Measurements from ENCODE around the gene PPP1R13B.

The PPP1R13B gene

GRCh38 chr14:103686831-103687485 is 160.4 kb downstream of the PPP1R13B start:
- Histone ChIP-seq H3K36me3 (replicated peaks; ENCODE audit: low read depth, low read length) (peaks cover 47% of the 10 kb centered on the region), H3K4me1 (ENCODE audit: low read length) (peaks cover 36% of the 10 kb centered on the region), H3K4me2 (ENCODE audit: low read length) (no peak overlapping the region)

GRCh38 chr14:103685276-103686211 is 161.8 kb downstream of the PPP1R13B start:
- Histone ChIP-seq H3K36me3 (replicated peaks; ENCODE audit: low read depth, low read length) (peaks cover 52% of the 10 kb centered on the region), H3K9ac (ENCODE audit: low read length) (no peak overlapping the region), H2AFZ (ENCODE audit: low read depth, low read length) (no peak overlapping the region), H3K79me2 (ENCODE audit: low read length) (peaks cover 4% of the 10 kb centered on the region; the same call in 1 of the 2 replicates), H4K20me1 (ENCODE audit: insufficient read depth, low read length) (peaks cover 3% of the 10 kb centered on the region; the same call in 1 of the 2 replicates), H3K4me3 (ENCODE audit: low read length) (no peak overlapping the region), H3K9me3 (ENCODE audit: insufficient read depth, low read length) (no peaks in the 10 kb centered on the region), H3K27ac (ENCODE audit: low read length) (no peak overlapping the region), H3K4me2 (ENCODE audit: low read length) (no peak overlapping the region), H3K4me1 (ENCODE audit: low read length) (peaks cover 22% of the 10 kb centered on the region), H3K27me3 (ENCODE audit: low read depth, low read length) (no peaks in the 10 kb centered on the region)
- TF ChIP-seq CTCF (IDR thresholded peaks at IDR 0.05; ENCODE audit: low read depth, low read length) (no peak), EZH2phosphoT487 (IDR thresholded peaks at IDR 0.05; ENCODE audit: low read depth) (no peak)

More at GRCh38 chr14:103686831-103687485, 160.4 kb downstream of the PPP1R13B start:
- Histone ChIP-seq H3K4me3 (ENCODE audit: low read length) (no peak overlapping the region), H3K79me2 (ENCODE audit: low read length) (peaks cover 5% of the 10 kb centered on the region; the same call in 1 of the 2 replicates), H2AFZ (ENCODE audit: low read depth, low read length) (no peak overlapping the region), H3K9me3 (ENCODE audit: insufficient read depth, low read length) (no peaks in the 10 kb centered on the region), H3K27me3 (ENCODE audit: low read depth, low read length) (no peaks in the 10 kb centered on the region), H3K27ac (ENCODE audit: low read length) (no peak overlapping the region), H4K20me1 (ENCODE audit: insufficient read depth, low read length) (peaks cover 5% of the 10 kb centered on the region), H3K9ac (ENCODE audit: low read length) (no peak overlapping the region)
- no peak for TF ChIP-seq CTCF (IDR thresholded peaks at IDR 0.05; ENCODE audit: low read depth, low read length)
- no peak for TF ChIP-seq EZH2phosphoT487 (IDR thresholded peaks at IDR 0.05; ENCODE audit: low read depth)

- Histone ChIP-seq H3K4me3 (ENCODE audit: low read length) (no peak overlapping the region), H4K20me1 (ENCODE audit: insufficient read depth, low read length) (no peaks in the 10 kb centered on the region), H3K9me3 (ENCODE audit: insufficient read depth, low read length) (no peaks in the 10 kb centered on the region), H3K9ac (ENCODE audit: low read length) (no peak overlapping the region), H3K36me3 (replicated peaks; ENCODE audit: low read depth, low read length) (peaks cover 52% of the 10 kb centered on the region), H3K27me3 (ENCODE audit: low read depth, low read length) (no peaks in the 10 kb centered on the region), H2AFZ (ENCODE audit: low read depth, low read length) (no peak overlapping the region), H3K27ac (ENCODE audit: low read length) (no peak overlapping the region), H3K79me2 (ENCODE audit: low read length) (no peaks in the 10 kb centered on the region), H3K4me1 (ENCODE audit: low read length) (peaks cover 16% of the 10 kb centered on the region), H3K4me2 (ENCODE audit: low read length) (no peak overlapping the region)
- no peak for TF ChIP-seq CTCF (IDR thresholded peaks at IDR 0.05; ENCODE audit: low read depth, low read length)
Observed at GRCh38 chr14:103684871-103685270, 162.5 kb downstream of the PPP1R13B start.

GRCh38 chr14:103684471-103684870 is 162.9 kb downstream of the PPP1R13B start:
- TF ChIP-seq EZH2phosphoT487 (IDR thresholded peaks at IDR 0.05; ENCODE audit: low read depth) (no peak), CTCF (IDR thresholded peaks at IDR 0.05; ENCODE audit: low read depth, low read length) (no peak)
- Histone ChIP-seq H3K27ac (ENCODE audit: low read length) (no peak overlapping the region), H3K4me2 (ENCODE audit: low read length) (no peak overlapping the region), H3K79me2 (ENCODE audit: low read length) (no peaks in the 10 kb centered on the region), H4K20me1 (ENCODE audit: insufficient read depth, low read length) (no peaks in the 10 kb centered on the region), H3K4me1 (ENCODE audit: low read length) (peaks cover 16% of the 10 kb centered on the region), H3K9ac (ENCODE audit: low read length) (no peak overlapping the region), H3K36me3 (replicated peaks; ENCODE audit: low read depth, low read length) (peaks cover 55% of the 10 kb centered on the region), H3K27me3 (ENCODE audit: low read depth, low read length) (no peaks in the 10 kb centered on the region), H2AFZ (ENCODE audit: low read depth, low read length) (no peak overlapping the region), H3K9me3 (ENCODE audit: insufficient read depth, low read length) (no peaks in the 10 kb centered on the region), H3K4me3 (ENCODE audit: low read length) (no peak overlapping the region)

Measured in OCI-LY3 (cell line).